Inflammatory macrophage treated with lipopolysaccharide for 4 hours (primary cell): ENCODE measurements around the gene TMX4.
A peak's percentile ranks its signal among the peaks of the same experiment; 100 is the strongest.
"Not testable (repeated sequence)": the region's sequence is repeated elsewhere in the genome, so short reads cannot be mapped to it uniquely, and the experiment has no call there.

ENCODE experiments used
- DNase-seq: peaks from one replicate; pipeline ENCODE4 v3.0.0-alpha.2; 2020

TMX4 gene

GRCh38 chr20:8019246-8019997, at the start of gene TMX4:
TSS of gene TMX4 (minus strand) at chr20:8019761. CDS start at chr20:8019613, 148 bp downstream.
- peak; percentile 97 for DNase-seq

- DNase-seq, result peak; percentile 37
Measured at GRCh38 chr20:8067082-8067481, 47.5 kb upstream of the TMX4 start.

GRCh38 chr20:8066662-8067061, 47.1 kb upstream of the TMX4 start:
- no peak for DNase-seq

- DNase-seq, result no peak
Measured at GRCh38 chr20:8065691-8066090, 46.1 kb upstream of the TMX4 start.

GRCh38 chr20:8062756-8063155, 43.2 kb upstream of the TMX4 start:
- no peak for DNase-seq

GRCh38 chr20:8061861-8062518, 42.4 kb upstream of the TMX4 start:
- DNase-seq, result no peak

GRCh38 chr20:8060977-8061376, 41.4 kb upstream of the TMX4 start:
- no peak for DNase-seq

- no peak for DNase-seq
Measured at GRCh38 chr20:8057871-8058270, 38.3 kb upstream of the TMX4 start.

- DNase-seq, result no peak
Measured at GRCh38 chr20:8055096-8055495, 35.5 kb upstream of the TMX4 start.

- DNase-seq, result no peak
Measured at GRCh38 chr20:8050157-8050837, 30.7 kb upstream of the TMX4 start.

GRCh38 chr20:8049310-8049709, 29.7 kb upstream of the TMX4 start:
- DNase-seq, result no peak

GRCh38 chr20:8045946-8046345, 26.4 kb upstream of the TMX4 start:
- no peak for DNase-seq

GRCh38 chr20:8043687-8044282, 24.2 kb upstream of the TMX4 start:
- peak; percentile 55 for DNase-seq

GRCh38 chr20:8039042-8039441, 19.5 kb upstream of the TMX4 start:
- no peak for DNase-seq

- DNase-seq, result no peak
Measured at GRCh38 chr20:8036771-8037170, 17.2 kb upstream of the TMX4 start.

GRCh38 chr20:8033151-8033841, 13.7 kb upstream of the TMX4 start:
- DNase-seq, result peak; percentile 80

GRCh38 chr20:8032499-8032898, 12.9 kb upstream of the TMX4 start:
- no peak for DNase-seq

GRCh38 chr20:8031539-8031938, 12.0 kb upstream of the TMX4 start:
- DNase-seq, result not testable (repeated sequence)

GRCh38 chr20:8021541-8022269, 2.1 kb upstream of the TMX4 start:
- no peak for DNase-seq

GRCh38 chr20:8020314-8021079, 936 bp upstream of the TMX4 start:
- DNase-seq, result no peak

GRCh38 chr20:8019998-8020247, 362 bp upstream of the TMX4 start:
- DNase-seq, result no peak

- peak; percentile 59 for DNase-seq
Measured at GRCh38 chr20:8018958-8019245, 659 bp downstream of the TMX4 start.
